SH-SY5Y (cell line): Measurements from ENCODE around the gene DCAF16.

ENCODE experiments used
- GATA2 ChIP-seq: IDR thresholded peaks from 2 replicates; pipeline ENCODE4 v1.6.1; 2011; ENCODE audit warnings: mild to moderate bottlenecking, low read depth, low read length
- GATA3 ChIP-seq: IDR thresholded peaks from 2 replicates; pipeline ENCODE4 v1.6.1; 2011; ENCODE audit warnings: low read depth, mild to moderate bottlenecking, low read length, moderate library complexity

The DCAF16 gene

GRCh38 chr4:17810260-17811077, at the start of gene DCAF16, which contains the start of gene NCAPG:
Gene DCAF16 (minus strand): TSS chr4:17810757. CDS start chr4:17804141, 6,616 bp downstream.
Gene NCAPG (plus strand): TSS chr4:17810979. CDS start chr4:17811078, 99 bp downstream.
- TF ChIP-seq GATA3: no peak
- peak; percentile 25; the same call in 1 of the 2 replicates for TF ChIP-seq GATA2

- no peak for TF ChIP-seq GATA3
- TF ChIP-seq GATA2: no peak
These were observed 49.3 kb upstream of the DCAF16 start for GRCh38 chr4:17859793-17860406.

GRCh38 chr4:17854036-17854435, 43.5 kb upstream of the DCAF16 start:
- TF ChIP-seq GATA2 (no peak), GATA3 (no peak)

- TF ChIP-seq GATA3: no peak
- no peak for TF ChIP-seq GATA2
These were observed 41.4 kb upstream of the DCAF16 start for GRCh38 chr4:17851959-17852358.

- TF ChIP-seq GATA2 (no peak), GATA3 (no peak)
These were observed 35.7 kb upstream of the DCAF16 start for GRCh38 chr4:17846266-17846665.

GRCh38 chr4:17823871-17824669, 13.5 kb upstream of the DCAF16 start:
- TF ChIP-seq GATA3 (no peak), GATA2 (no peak)

- TF ChIP-seq GATA2: no peak
- TF ChIP-seq GATA3: no peak
These were observed 6.5 kb upstream of the DCAF16 start for GRCh38 chr4:17817027-17817426.

GRCh38 chr4:17816142-17816541, 5.6 kb upstream of the DCAF16 start:
- TF ChIP-seq GATA3: no peak

- TF ChIP-seq GATA2 (no peak), GATA3 (no peak)
These were observed 3.6 kb upstream of the DCAF16 start for GRCh38 chr4:17814140-17814539.

- TF ChIP-seq GATA2: peak; percentile 42; the same call in 1 of the 2 replicates
- TF ChIP-seq GATA3: peak; percentile 51; the same call in 1 of the 2 replicates
These were observed 2.2 kb upstream of the DCAF16 start for GRCh38 chr4:17812801-17813200.

- TF ChIP-seq GATA2 (no peak), GATA3 (no peak)
These were observed 1.6 kb upstream of the DCAF16 start for GRCh38 chr4:17812125-17812524.

- TF ChIP-seq GATA3 (no peak), GATA2 (no peak)
These were observed 584 bp upstream of the DCAF16 start for GRCh38 chr4:17811078-17811603.

- no peak for TF ChIP-seq GATA3
- peak; percentile 66 for TF ChIP-seq GATA2
These were observed 890 bp downstream of the DCAF16 start for GRCh38 chr4:17809667-17810066.

- TF ChIP-seq GATA2 (no peak), GATA3 (no peak)
These were observed 3.1 kb downstream of the DCAF16 start for GRCh38 chr4:17807446-17807845.
